ENCODE data around the gene PLAU.
"Not testable (repeated sequence)": the region's sequence is repeated elsewhere in the genome, so short reads cannot be mapped to it uniquely, and the experiment has no call there.

GRCh38 chr10:73919481-73919880 lies 8.5 kb downstream of the PLAU start:
- not testable (repeated sequence) for TF ChIP-seq CTCF, EZH2, EZH2phosphoT487 (IDR thresholded peaks at IDR 0.05)
